IPS DF 4.7 (cell line): ENCODE measurements around the gene HSF2BP.
"Not testable (repeated sequence)": the region's sequence is repeated elsewhere in the genome, so short reads cannot be mapped to it uniquely, and the experiment has no call there.

Experiments
- DNase-seq: peaks from one replicate; pipeline ENCODE4 v3.0.0-alpha.2; 2013; ENCODE audit warnings: low spot score; ENCODE audit errors: extremely low read depth

The HSF2BP gene

GRCh38 chr21:43659136-43660000 lies at the start of gene HSF2BP, which contains the start of gene RRP1B:
TSS of gene HSF2BP (minus strand) at chr21:43659488. CDS start at chr21:43658096, 1,392 bp downstream.
TSS of gene RRP1B (plus strand) at chr21:43659560. CDS start at chr21:43659665, 105 bp downstream.
- DNase-seq = no peak

GRCh38 chr21:43708745-43709381 lies 49.6 kb upstream of the HSF2BP start:
- no peak for DNase-seq

- no peak for DNase-seq
Observed at GRCh38 chr21:43707462-43707861, 48.2 kb upstream of the HSF2BP start.

GRCh38 chr21:43703035-43703880 lies 44.0 kb upstream of the HSF2BP start:
- DNase-seq = no peak

- no peak for DNase-seq
Observed at GRCh38 chr21:43702785-43703034, 43.4 kb upstream of the HSF2BP start.

DNA sequence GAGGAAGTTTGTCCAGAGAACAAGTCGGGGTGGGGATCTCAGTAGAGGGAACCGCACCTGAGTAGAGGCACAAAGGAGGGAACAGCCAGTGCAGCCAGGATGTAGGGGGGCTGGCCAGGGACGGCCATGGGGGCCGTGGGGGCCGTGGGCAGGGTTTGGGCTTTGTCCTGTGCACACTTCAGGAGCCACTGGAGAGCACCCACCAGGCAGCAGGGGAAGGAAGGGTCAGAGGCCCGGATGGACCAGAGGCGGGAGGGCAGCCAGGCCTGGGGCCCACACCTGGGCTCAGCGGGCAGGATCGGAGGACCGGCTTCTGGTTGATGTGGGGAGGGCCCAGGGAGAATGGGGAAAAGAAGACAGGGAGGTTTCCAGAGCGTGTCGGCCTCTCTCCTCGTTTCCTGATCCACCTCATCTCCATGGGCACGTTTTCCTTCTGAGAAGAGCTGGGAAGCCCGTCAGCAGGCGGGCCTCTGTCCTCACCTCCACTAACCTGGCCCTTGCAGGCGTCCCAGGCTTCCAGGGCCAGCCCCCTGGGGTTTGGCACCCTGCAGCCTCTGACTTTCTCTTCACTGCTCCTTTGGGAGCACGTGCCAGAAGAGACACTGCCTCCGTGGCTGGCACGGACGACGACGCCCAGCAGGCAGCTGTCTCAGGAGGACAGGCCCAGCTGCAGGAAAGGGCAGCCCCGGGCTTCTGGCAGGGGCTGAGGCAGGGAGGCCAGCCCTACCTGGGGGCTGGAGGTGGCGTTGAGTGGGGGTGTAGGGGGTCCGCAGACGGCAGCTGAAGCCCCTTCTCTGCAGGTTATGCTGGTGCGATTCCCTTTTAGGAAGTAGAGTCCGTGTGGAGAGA lies 42.9 kb upstream of the HSF2BP start:
- no peak for DNase-seq

- no peak for DNase-seq
Observed at GRCh38 chr21:43699933-43700599, 40.8 kb upstream of the HSF2BP start.

DNA sequence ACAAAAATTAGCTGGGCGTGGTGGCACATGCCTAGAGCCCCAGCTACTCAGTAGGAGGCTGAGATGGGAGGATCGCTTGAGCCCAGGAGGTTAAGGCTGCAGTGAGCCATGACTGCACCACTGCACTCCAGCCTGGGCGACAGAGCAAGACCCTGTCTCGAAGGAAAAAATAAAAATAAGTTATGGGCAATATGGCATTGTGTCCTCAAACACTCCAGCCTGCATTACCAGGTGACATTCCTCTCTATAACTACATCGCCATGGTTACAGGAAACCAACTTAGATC lies 40.1 kb upstream of the HSF2BP start:
- not testable (repeated sequence) for DNase-seq

GRCh38 chr21:43697758-43698643 lies 38.7 kb upstream of the HSF2BP start:
- DNase-seq = no peak

- no peak for DNase-seq
Observed at GRCh38 chr21:43696214-43696613, 36.9 kb upstream of the HSF2BP start.

DNA sequence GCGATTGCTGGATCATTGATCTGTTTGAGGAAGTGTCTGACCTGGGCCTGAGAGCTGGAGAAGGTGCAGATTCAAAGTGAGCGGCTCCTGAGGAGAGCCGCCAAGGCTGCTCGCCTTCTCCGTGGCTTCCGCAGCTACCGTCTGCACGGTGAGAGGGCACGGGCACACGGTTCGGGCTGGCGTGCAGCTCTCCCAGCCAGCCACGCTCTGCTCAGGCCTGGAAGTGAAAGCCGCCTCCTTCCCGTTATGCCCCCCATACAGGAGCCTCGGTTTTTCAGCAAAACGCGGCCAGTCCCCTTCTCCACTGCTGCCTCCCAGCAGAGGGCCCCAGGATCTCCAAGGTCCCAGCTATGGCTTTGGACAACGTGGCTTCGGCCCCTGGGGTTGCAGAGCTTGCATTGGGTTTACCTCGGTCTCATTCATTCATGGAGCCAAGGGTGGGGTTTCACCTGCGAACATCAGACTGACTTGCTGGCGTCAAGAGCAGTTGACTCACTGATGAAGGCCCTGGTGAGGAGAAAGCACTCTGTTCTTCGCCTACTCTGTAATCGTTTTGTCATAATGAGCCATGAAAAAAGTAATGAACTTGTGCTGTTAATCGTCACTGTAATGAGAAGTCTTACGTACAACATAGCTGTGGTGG lies 35.3 kb upstream of the HSF2BP start:
- no peak for DNase-seq

DNA sequence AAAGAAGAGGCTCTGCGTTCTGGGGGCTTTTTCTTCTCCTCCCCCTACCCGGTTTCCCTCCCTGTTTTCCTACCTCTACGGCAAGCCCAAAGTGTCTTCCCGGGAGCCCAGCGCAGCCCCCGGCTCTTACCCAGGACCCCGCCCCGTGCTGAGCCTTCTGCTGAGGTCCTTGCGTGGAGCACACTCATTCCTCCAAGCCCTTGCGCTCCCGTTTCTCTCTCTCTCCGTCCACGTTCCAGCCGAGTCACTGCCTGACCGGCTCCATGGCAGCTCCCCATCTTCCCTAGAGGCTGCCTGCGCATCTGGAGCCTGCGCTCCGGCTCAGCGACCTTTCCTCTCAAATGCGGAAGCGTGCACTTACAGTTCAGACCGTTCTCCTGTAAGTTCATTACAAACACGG lies 34.7 kb upstream of the HSF2BP start:
- no peak for DNase-seq

DNA sequence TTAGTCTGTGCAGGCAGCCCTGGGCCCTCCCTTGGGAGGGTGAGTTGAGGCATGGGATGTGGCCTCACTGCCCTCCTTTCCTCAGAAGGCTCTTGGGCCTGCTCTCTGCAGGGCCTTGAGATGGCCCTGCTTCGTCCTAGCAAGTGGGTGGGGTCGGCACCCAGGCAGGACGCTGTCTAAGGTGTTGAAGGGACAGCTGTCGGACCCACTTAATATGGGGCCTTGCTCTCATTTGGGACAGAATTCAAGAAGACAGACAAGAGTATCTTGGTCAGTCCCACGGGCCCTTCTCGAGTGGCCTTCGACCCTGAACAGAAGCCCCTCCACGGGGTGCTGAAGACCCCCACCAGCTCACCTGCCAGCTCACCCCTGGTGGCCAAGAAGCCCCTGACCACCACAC lies 33.7 kb upstream of the HSF2BP start:
- DNase-seq = no peak

DNA sequence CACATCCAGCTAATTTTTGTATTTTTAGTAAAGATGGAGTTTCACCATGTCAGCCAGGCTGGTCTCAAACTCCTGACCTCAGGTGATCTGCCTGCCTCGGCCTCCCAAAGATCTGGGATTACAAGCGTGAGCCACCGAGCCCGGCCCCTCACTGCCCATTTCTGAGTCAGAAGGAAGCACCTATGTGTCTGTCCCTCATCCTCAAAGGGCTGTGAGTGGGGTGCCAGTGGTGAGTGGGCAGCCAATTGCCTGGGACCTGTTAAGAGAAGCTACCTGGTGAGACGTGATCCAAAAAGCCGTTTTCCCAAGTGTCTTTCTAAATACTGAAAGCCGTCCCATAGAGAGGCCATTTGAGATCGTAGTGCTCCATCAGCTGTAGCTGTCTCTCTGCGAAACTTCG lies 32.5 kb upstream of the HSF2BP start:
- DNase-seq = no peak

- no peak for DNase-seq
Observed at GRCh38 chr21:43691086-43691795, 32.0 kb upstream of the HSF2BP start.

DNA sequence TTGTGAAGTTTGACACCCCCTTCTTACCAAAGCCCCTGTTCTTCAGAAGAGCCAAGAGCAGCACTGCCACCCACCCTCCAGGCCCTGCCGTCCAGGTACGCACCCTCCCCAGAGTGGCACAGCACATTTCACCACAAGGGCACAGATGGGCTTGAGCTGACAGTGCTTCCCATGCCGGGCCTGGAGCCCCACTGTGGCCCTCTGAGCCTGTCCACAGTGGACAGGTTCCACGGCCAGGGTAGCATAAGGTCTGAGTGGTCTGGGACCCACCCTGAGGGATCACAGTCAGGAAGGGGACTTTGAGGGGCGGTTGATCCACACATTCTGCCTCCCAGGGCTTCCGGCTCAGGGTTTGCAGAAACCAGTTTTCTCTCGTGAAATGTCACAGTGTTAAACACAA lies 31.1 kb upstream of the HSF2BP start:
- DNase-seq = no peak

GRCh38 chr21:43689556-43690337 lies 30.5 kb upstream of the HSF2BP start:
- no peak for DNase-seq

- DNase-seq = no peak
Observed at GRCh38 chr21:43688906-43689305, 29.6 kb upstream of the HSF2BP start.
